HUES64 (cell line): Measurements from ENCODE around the gene RNLS.

Source experiments
- H3K27ac ChIP-seq: 2 replicates; pipeline ENCODE4 v1.7.0; 2013; ENCODE audit warnings: low read depth, low read length, inconsistent platforms
- H3K27me3 ChIP-seq: 2 replicates; pipeline ENCODE4 v1.6.1; 2013; ENCODE audit warnings: mild to moderate bottlenecking, low read length; ENCODE audit not compliant: insufficient read depth
- H3K36me3 ChIP-seq: 2 replicates; pipeline ENCODE4 v1.6.1; 2013; ENCODE audit warnings: mild to moderate bottlenecking, low read length; ENCODE audit not compliant: insufficient read depth
- H3K4me1 ChIP-seq: 2 replicates; pipeline ENCODE4 v1.6.1; 2013; ENCODE audit warnings: mild to moderate bottlenecking, low read length, moderate library complexity; ENCODE audit not compliant: insufficient read depth
- H3K4me3 ChIP-seq: 2 replicates; pipeline ENCODE4 v1.5.1; 2013; ENCODE audit warnings: mild to moderate bottlenecking, low read length, moderate library complexity
- H3K9ac ChIP-seq: 2 replicates; pipeline ENCODE4 v1.6.1; 2013; ENCODE audit warnings: mild to moderate bottlenecking, low read depth, low read length
- H3K9me3 ChIP-seq: 2 replicates; pipeline ENCODE4 v1.6.1; 2013; ENCODE audit warnings: low read depth, low read length; ENCODE audit not compliant: insufficient read depth
- WGBS: fragments of 150-250, 120-280 bp; methylation state at CpG from one replicate; pipeline ENCODE4 v1.1.7; 2013; ENCODE audit warnings: missing lambda C conversion rate; 5-methylcytosine and 5-hydroxymethylcytosine counted together

RNLS gene

DNA sequence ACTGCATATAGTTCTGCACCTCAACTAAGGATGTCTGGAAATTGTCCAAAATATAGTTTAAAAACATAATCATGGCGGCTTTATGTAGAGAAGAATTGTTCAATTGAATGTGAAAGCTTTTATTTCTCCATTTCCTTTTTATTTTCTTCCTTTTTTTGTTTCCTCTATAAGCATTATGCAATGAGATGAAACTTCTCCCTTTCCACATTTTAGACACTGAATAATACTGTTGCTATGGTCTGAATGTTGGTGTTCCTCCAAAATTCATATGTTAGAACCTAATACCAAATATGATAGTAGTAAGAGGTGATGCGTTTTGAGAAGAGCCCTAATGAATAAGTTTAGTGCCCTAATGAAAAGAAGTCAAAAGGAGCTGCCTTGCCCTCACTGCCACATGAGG lies 175.0 kb downstream of the RNLS start:
- Histone ChIP-seq H3K9me3 (no peaks in the 10 kb centered on the region), H3K27me3 (no peaks in the 10 kb centered on the region), H3K4me3 (no peak overlapping the region), H3K4me1 (no peaks in the 10 kb centered on the region), H3K9ac (no peak overlapping the region), H3K36me3 (no peaks in the 10 kb centered on the region), H3K27ac (no peak overlapping the region)
- 100% methylated on average over 1 of the region's 2 CpGs for WGBS

GRCh38 chr10:88404133-88404532 lies 179.0 kb downstream of the RNLS start:
- Histone ChIP-seq H3K27me3 (no peaks in the 10 kb centered on the region), H3K9me3 (peaks cover 5% of the 10 kb centered on the region), H3K4me1 (no peaks in the 10 kb centered on the region), H3K36me3 (no peaks in the 10 kb centered on the region), H3K9ac (no peak overlapping the region), H3K4me3 (no peak overlapping the region), H3K27ac (no peak overlapping the region)
- WGBS: 94% methylated on average over 2 of the region's 2 CpGs

GRCh38 chr10:88401671-88402347 lies 181.3 kb downstream of the RNLS start:
- no peak overlapping the region for H3K9ac ChIP-seq
- no peaks in the 10 kb centered on the region for H3K4me1 ChIP-seq
- H3K36me3 ChIP-seq: no peaks in the 10 kb centered on the region
- no peaks in the 10 kb centered on the region for H3K27me3 ChIP-seq
- H3K27ac ChIP-seq: no peak overlapping the region
- 68% methylated on average over 2 of the region's 2 CpGs for WGBS
- no peak overlapping the region for H3K4me3 ChIP-seq
- peaks cover 23% of the 10 kb centered on the region for H3K9me3 ChIP-seq

- Histone ChIP-seq H3K27me3 (no peaks in the 10 kb centered on the region), H3K36me3 (no peaks in the 10 kb centered on the region), H3K9me3 (peaks cover 35% of the 10 kb centered on the region), H3K9ac (no peak overlapping the region), H3K4me3 (no peak overlapping the region), H3K27ac (no peak overlapping the region), H3K4me1 (no peaks in the 10 kb centered on the region)
- 100% methylated on average over 1 of the region's 3 CpGs for WGBS
Observed at GRCh38 chr10:88399240-88399639, 183.9 kb downstream of the RNLS start.

DNA sequence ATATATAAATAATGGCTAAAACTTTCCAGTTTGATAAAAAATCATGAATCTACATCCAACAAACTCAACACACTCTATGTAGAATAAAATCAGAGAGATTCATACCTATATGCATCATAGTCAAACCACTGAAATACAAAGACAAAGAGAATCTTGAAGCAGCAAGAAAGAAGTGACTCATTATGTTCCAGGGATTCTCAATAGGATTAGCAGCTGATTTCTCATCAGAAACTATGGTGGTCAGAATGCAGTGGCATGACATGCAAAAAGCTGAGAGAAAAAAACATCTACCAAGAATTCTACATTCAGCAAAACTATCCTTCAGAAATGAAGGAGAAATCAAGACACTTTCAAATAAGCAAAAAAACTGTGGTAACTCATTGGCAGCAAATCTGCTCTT lies 187.4 kb downstream of the RNLS start:
- no peak overlapping the region for H3K27ac ChIP-seq
- no peaks in the 10 kb centered on the region for H3K27me3 ChIP-seq
- H3K36me3 ChIP-seq: no peaks in the 10 kb centered on the region
- no peak overlapping the region for H3K4me3 ChIP-seq
- H3K4me1 ChIP-seq: no peaks in the 10 kb centered on the region
- H3K9me3 ChIP-seq: peaks cover 35% of the 10 kb centered on the region
- no peak overlapping the region for H3K9ac ChIP-seq

GRCh38 chr10:88392222-88392621 lies 190.9 kb downstream of the RNLS start:
- Histone ChIP-seq H3K27ac (no peak overlapping the region), H3K27me3 (no peaks in the 10 kb centered on the region), H3K4me3 (no peak overlapping the region), H3K9me3 (peaks cover 17% of the 10 kb centered on the region), H3K4me1 (peaks cover 7% of the 10 kb centered on the region; the same call in 1 of the 2 replicates), H3K36me3 (no peaks in the 10 kb centered on the region), H3K9ac (no peak overlapping the region)
- WGBS: 95% methylated on average over 1 of the region's 1 CpG

- WGBS: 88% methylated on average over 2 of the region's 4 CpGs
- Histone ChIP-seq H3K4me1 (peaks cover 12% of the 10 kb centered on the region; the same call in 1 of the 2 replicates), H3K9me3 (no peaks in the 10 kb centered on the region), H3K9ac (no peak overlapping the region), H3K36me3 (no peaks in the 10 kb centered on the region), H3K4me3 (no peak overlapping the region), H3K27ac (no peak overlapping the region), H3K27me3 (no peaks in the 10 kb centered on the region)
Observed at GRCh38 chr10:88390041-88390440, 193.1 kb downstream of the RNLS start.

- Histone ChIP-seq H3K4me3 (no peak overlapping the region), H3K9ac (no peak overlapping the region), H3K27me3 (no peaks in the 10 kb centered on the region), H3K4me1 (peaks cover 12% of the 10 kb centered on the region; the same call in 1 of the 2 replicates), H3K9me3 (no peaks in the 10 kb centered on the region), H3K36me3 (no peaks in the 10 kb centered on the region), H3K27ac (no peak overlapping the region)
- 68% methylated on average over 3 of the region's 3 CpGs for WGBS
Observed at GRCh38 chr10:88389456-88389855, 193.7 kb downstream of the RNLS start.

GRCh38 chr10:88388324-88388723 lies 194.8 kb downstream of the RNLS start:
- Histone ChIP-seq H3K4me3 (no peak overlapping the region), H3K36me3 (no peaks in the 10 kb centered on the region), H3K27ac (no peak overlapping the region), H3K4me1 (peaks cover 12% of the 10 kb centered on the region; the same call in 1 of the 2 replicates), H3K9ac (no peak overlapping the region), H3K27me3 (no peaks in the 10 kb centered on the region), H3K9me3 (no peaks in the 10 kb centered on the region)

DNA sequence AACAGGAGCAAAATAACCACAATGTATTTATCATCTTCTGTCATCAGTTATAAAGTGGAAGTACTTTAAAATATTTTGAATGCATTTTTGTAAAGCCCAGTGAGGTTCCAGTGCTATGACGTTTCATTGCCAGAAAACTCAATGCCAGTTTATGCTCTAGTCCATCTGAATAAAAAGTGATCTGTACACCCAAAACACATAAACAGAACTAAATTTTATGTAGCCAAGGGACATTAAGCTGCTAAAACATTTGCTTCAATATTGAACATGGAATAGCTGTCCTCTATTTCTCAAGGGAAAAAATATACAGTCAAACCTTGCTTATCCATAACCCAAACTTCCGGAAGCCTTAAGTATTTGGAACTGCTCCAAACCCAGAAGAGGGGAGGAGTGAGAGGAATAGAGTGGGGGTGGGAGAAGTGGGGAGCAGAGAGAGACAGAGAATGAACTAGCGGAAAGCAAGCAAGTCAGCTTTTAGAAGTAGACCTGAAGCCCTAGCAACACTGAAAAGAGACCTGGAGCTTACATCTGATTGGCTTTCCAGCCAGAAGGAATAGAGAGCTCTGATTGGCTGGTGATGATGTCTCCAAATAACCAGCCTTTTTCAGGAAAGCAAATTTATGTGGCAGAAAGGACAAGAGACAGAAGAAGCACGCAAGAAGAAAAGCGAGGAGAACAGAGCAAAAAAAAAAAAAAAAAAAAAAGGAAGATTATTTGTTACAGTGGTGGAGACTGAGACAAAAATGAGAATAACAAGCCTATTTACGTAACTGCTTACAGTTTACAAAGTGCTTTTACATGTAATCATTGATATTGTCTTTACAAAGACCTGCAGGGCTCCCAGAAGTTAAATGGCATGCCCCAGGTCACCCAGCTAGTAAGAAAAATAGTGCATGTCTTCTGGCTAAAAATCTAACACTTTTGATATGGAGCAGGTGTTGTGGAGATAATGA lies 196.0 kb downstream of the RNLS start:
- H3K36me3 ChIP-seq: no peaks in the 10 kb centered on the region
- WGBS: 74% methylated on average over 6 of the region's 6 CpGs
- peaks cover 12% of the 10 kb centered on the region; the same call in 1 of the 2 replicates for H3K4me1 ChIP-seq
- H3K4me3 ChIP-seq: no peak overlapping the region
- H3K9me3 ChIP-seq: 0 out of 2 replicates have a peak, but pooled peaks cover 5% of the 10 kb centered on the region
- no peak overlapping the region for H3K27ac ChIP-seq
- H3K27me3 ChIP-seq: no peaks in the 10 kb centered on the region
- no peak overlapping the region for H3K9ac ChIP-seq

DNA sequence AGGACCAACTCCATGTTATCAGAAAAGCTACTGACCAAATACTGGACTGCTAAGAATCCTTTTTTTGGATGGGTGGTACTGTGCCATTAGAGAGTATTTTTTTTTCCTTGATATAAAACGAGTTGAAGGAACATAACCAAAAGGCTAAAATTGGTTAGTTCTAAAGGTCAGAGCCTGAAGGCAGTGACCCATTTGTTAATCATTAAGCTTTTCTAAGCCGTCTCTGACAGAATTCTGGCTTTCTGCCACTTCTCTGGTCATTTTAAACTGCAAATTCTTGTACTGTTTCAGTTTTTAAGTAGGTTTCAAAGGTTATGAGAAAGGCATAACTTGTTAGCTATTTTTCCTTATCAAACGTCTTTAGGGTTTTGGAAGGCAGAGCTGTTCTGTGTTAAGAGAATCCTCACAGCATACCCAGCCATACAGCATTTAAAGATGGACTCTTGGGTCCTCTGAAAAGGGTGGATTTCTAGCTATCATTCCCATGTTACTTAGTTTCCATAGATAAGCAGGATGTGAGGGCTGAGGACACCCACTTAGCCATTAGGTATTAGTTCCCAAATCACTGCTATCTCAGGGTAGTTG lies 196.8 kb downstream of the RNLS start:
- H3K27me3 ChIP-seq: no peaks in the 10 kb centered on the region
- 86% methylated on average over 2 of the region's 3 CpGs for WGBS
- H3K9ac ChIP-seq: no peak overlapping the region
- H3K36me3 ChIP-seq: no peaks in the 10 kb centered on the region
- 0 out of 2 replicates have a peak, but pooled peaks cover 5% of the 10 kb centered on the region for H3K9me3 ChIP-seq
- H3K27ac ChIP-seq: no peak overlapping the region
- peaks cover 12% of the 10 kb centered on the region; the same call in 1 of the 2 replicates for H3K4me1 ChIP-seq
- no peak overlapping the region for H3K4me3 ChIP-seq
